ENCODE measurements around the gene ATP13A5. TPM values are rescaled to one million over a fixed set of nuclear protein-coding genes. Genes with fewer than 3 reads are reported as not detected.

ATP13A5 gene
- total RNA-seq, 1 experiment from 2014 or later, result not detected

- in situ Hi-C loops (cut with HindIII; ENCODE audit: low pct_unique_long_range_greater_than_20kb, low sequenced_read_pairs), result no loop called here
- no peaks in the 10 kb centered on the region for H3K9me3 ChIP-seq (ENCODE audit: control insufficient read depth, insufficient read depth, low read depth, low read length)
- no peak for DNase-seq (ENCODE audit: low read depth, low spot score)
- no TSS peak for BruUV-seq (replicated peaks)
- H3K27me3 ChIP-seq (ENCODE audit: control insufficient read depth, insufficient read depth, low read length), result no peaks in the 10 kb centered on the region
- ChIA-PET POLR2A (no interaction called here), CTCF (no interaction called here)
- ATAC-seq, result no peak
- no peak for TF ChIP-seq REST (IDR thresholded peaks at IDR 0.05; ENCODE audit: insufficient read depth in 1 of 2, low read depth in 2 of 2, low read length in 1 of 2)
- TF ChIP-seq CTCF (IDR thresholded peaks at IDR 0.05), result no peak
- TF ChIP-seq POLR2AphosphoS5 (IDR thresholded peaks at IDR 0.05; ENCODE audit: low read depth, low read length), result no peak
- no peak for TF ChIP-seq SIN3A (IDR thresholded peaks at IDR 0.05; ENCODE audit: borderline replicate concordance, insufficient read depth, low read depth, low read length)
- no peak for TF ChIP-seq TCF7L2 (IDR thresholded peaks at IDR 0.05; ENCODE audit: low read depth, low read length)
- H3K4me1 ChIP-seq (ENCODE audit: control insufficient read depth, insufficient read depth, low read length), result no peaks in the 10 kb centered on the region
- intact Hi-C loops (cut with micrococcal nuclease; ENCODE audit: unreplicated experiment), result no loop called here
- no peak overlapping the region for H3K4me3 ChIP-seq (ENCODE audit: low read depth in 2 of 2, low read length in 2 of 2)
- H3K27ac ChIP-seq (ENCODE audit: low read length), result no peak overlapping the region
- H3K36me3 ChIP-seq (ENCODE audit: control insufficient read depth, insufficient read depth, low read length), result no peaks in the 10 kb centered on the region
These were observed 108.1 kb downstream of the ATP13A5 start for GRCh38 chr3:193270451-193270850.

- TF ChIP-seq CTCF (IDR thresholded peaks at IDR 0.05) (no peak), TCF7L2 (IDR thresholded peaks at IDR 0.05; ENCODE audit: low read depth, low read length) (no peak), POLR2AphosphoS5 (IDR thresholded peaks at IDR 0.05; ENCODE audit: low read depth, low read length) (no peak), SIN3A (IDR thresholded peaks at IDR 0.05; ENCODE audit: borderline replicate concordance, insufficient read depth, low read depth, low read length) (no peak), REST (IDR thresholded peaks at IDR 0.05; ENCODE audit: insufficient read depth in 1 of 2, low read depth in 2 of 2, low read length in 1 of 2) (no peak)
- H3K27ac ChIP-seq (ENCODE audit: low read length), result no peak overlapping the region
- no peak for ATAC-seq
- ChIA-PET CTCF (no interaction called here), POLR2A (no interaction called here)
- no peaks in the 10 kb centered on the region for H3K9me3 ChIP-seq (ENCODE audit: control insufficient read depth, insufficient read depth, low read depth, low read length)
- H3K36me3 ChIP-seq (ENCODE audit: control insufficient read depth, insufficient read depth, low read length), result no peaks in the 10 kb centered on the region
- in situ Hi-C loops (cut with HindIII; ENCODE audit: low pct_unique_long_range_greater_than_20kb, low sequenced_read_pairs) (no loop called here), intact Hi-C loops (cut with micrococcal nuclease; ENCODE audit: unreplicated experiment) (no loop called here)
- H3K4me3 ChIP-seq (ENCODE audit: low read depth in 2 of 2, low read length in 2 of 2), result no peak overlapping the region
- DNase-seq (ENCODE audit: low read depth, low spot score), result no peak
- no peaks in the 10 kb centered on the region for H3K4me1 ChIP-seq (ENCODE audit: control insufficient read depth, insufficient read depth, low read length)
- no TSS peak for BruUV-seq (replicated peaks)
- H3K27me3 ChIP-seq (ENCODE audit: control insufficient read depth, insufficient read depth, low read length), result no peaks in the 10 kb centered on the region
These were observed 109.1 kb downstream of the ATP13A5 start for GRCh38 chr3:193269343-193270028.

Data from Panc1 (cell line).